Mucosa of descending colon (tissue), 3 donors: ENCODE results near the gene DRAM1. TPM values are rescaled to one million over a fixed set of nuclear protein-coding genes. Genes with fewer than 3 reads are reported as not detected.
A peak's percentile ranks its signal among the peaks of the same experiment; 100 is the strongest.

Source experiments
- ATAC-seq: fragments of 200-7000 bp; cut with Tn5 transposase; one replicate; pipeline ENCODE4 v1.9.1; 2020; ENCODE audit warnings: mild to moderate bottlenecking, moderate library complexity
- DNase-seq, 3 donors: peaks; one replicate each; pipeline ENCODE4 v3.0.0-alpha.2; 2020
- H3K36me3 ChIP-seq: fragments of 200-600 bp; one replicate; pipeline ENCODE4 v1.8.0; 2021; ENCODE audit warnings: low read depth, mild to moderate bottlenecking
- H3K4me1 ChIP-seq: fragments of 200-600 bp; one replicate; pipeline ENCODE4 v1.8.0; 2021; ENCODE audit warnings: low read depth, mild to moderate bottlenecking
- H3K4me3 ChIP-seq: fragments of 200-600 bp; one replicate; pipeline ENCODE4 v1.8.0; 2021; ENCODE audit warnings: mild to moderate bottlenecking
- H3K9me3 ChIP-seq: fragments of 200-600 bp; one replicate; pipeline ENCODE4 v1.8.0; 2021; ENCODE audit warnings: mild to moderate bottlenecking
- intact Hi-C, 2 donors: fragments of 100-400 bp; cut with DNase I in 1 of 2; cut with micrococcal nuclease in 1 of 2; formaldehyde crosslinking; loops; one replicate each; pipeline versions ENCODE4 v1.11.0 to v1.11.1; 2022; cut with DNase I, micrococcal nuclease
- total RNA-seq, 3 donors: library from RNA; stranded (reverse); fragmentation: NEBNext Ultra II Directional in 2 of 3; extraction: Animal tissue kit (Norgen Biotek cat#: 25700) in 2 of 3; gene quantifications; one replicate each; pipeline versions ENCODE4 v1.2.1 to v1.2.4, GENCODE V29; 2021 to 2023
- TF ChIP-seq, protein P1 (sequence below): fragments of 200-600 bp; IDR thresholded peaks from one replicate; pipeline ENCODE4 v1.8.0; 2022; ENCODE audit warnings: antibody characterized with exemption, mild to moderate bottlenecking
- donor health status: DM: no; HTN: no; CAD: no; lungs with moderate emphysema.
- donor health status: DM: no; HTN: no; CAD: no.
- donor health status: DM: no; HTN: yes; CAD: no.

Gene DRAM1
- total RNA-seq, 3 donors from 2014 or later: 4.3 to 25.2 (median 10.1) TPM

DNA sequence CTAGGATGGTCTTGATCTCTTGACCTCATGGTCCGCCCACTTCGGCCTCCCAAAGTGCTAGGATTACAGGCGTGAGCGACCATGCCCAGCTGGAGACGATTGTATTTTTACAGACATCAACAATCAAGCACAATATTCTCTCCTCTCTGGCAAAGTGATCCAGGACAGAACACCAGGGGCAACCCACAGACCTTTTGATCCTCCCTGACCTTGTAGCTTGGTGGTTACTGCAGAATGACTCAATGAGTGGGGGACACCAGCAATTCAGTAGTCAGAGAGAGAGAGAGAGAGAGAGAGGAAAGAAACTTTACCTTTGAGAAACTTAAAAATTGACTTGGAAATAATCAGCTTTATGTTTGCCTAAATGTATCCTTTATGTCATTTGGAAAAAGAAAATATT is 51.2 kb downstream of the DRAM1 start:
- no peak for DNase-seq
- TF ChIP-seq, protein P1, sequence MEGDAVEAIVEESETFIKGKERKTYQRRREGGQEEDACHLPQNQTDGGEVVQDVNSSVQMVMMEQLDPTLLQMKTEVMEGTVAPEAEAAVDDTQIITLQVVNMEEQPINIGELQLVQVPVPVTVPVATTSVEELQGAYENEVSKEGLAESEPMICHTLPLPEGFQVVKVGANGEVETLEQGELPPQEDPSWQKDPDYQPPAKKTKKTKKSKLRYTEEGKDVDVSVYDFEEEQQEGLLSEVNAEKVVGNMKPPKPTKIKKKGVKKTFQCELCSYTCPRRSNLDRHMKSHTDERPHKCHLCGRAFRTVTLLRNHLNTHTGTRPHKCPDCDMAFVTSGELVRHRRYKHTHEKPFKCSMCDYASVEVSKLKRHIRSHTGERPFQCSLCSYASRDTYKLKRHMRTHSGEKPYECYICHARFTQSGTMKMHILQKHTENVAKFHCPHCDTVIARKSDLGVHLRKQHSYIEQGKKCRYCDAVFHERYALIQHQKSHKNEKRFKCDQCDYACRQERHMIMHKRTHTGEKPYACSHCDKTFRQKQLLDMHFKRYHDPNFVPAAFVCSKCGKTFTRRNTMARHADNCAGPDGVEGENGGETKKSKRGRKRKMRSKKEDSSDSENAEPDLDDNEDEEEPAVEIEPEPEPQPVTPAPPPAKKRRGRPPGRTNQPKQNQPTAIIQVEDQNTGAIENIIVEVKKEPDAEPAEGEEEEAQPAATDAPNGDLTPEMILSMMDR: no peak
- no peak for ATAC-seq
- no peaks in the 10 kb centered on the region for H3K4me1 ChIP-seq
- H3K36me3 ChIP-seq: no peaks in the 10 kb centered on the region
- no peaks in the 10 kb centered on the region for H3K9me3 ChIP-seq
- no peak overlapping the region for H3K4me3 ChIP-seq
- intact Hi-C loops: no loop called here

DNA sequence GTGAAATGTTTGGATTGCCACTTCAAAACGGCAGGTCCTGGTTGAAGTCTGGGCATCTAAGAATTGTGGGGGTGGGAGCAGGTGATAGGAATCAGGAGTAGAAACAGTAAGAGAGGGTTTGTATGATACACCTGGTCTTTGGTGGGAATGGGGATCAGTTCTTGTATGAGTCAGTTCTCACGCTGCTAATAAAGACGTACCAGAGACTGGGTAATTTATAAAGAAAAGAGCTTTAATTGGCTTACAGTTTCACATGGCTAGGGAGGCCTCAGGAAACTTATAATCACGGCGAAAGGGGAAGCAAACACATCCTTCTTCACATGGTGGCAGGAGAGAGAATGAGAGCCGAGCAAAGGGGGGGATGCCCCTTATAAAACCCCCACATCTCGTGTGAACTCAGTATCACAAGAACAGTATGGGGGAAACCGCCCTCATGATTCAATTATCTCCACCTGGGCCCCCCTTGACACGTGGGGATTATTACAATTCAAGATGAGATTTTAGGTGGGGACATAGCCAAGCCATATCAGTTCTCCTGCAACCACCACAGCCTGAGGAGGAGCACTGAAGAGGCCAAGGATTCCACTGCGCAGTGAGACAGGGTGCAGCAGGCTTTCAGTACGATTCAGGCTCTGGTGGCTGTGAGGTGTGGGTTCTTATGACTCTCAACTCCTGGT is 52.1 kb downstream of the DRAM1 start:
- H3K4me1 ChIP-seq: no peaks in the 10 kb centered on the region
- intact Hi-C loops: loop anchor here in 1 of 2 donors (10.0 kb wide), 1 partner anchor 555 kb away; the partner anchor contains the start of gene IGF1
- ATAC-seq (no peak), DNase-seq (no peak)
- no peak overlapping the region for H3K4me3 ChIP-seq
- no peaks in the 10 kb centered on the region for H3K9me3 ChIP-seq
- TF ChIP-seq, protein P1: no peak
- H3K36me3 ChIP-seq: no peaks in the 10 kb centered on the region

DNA sequence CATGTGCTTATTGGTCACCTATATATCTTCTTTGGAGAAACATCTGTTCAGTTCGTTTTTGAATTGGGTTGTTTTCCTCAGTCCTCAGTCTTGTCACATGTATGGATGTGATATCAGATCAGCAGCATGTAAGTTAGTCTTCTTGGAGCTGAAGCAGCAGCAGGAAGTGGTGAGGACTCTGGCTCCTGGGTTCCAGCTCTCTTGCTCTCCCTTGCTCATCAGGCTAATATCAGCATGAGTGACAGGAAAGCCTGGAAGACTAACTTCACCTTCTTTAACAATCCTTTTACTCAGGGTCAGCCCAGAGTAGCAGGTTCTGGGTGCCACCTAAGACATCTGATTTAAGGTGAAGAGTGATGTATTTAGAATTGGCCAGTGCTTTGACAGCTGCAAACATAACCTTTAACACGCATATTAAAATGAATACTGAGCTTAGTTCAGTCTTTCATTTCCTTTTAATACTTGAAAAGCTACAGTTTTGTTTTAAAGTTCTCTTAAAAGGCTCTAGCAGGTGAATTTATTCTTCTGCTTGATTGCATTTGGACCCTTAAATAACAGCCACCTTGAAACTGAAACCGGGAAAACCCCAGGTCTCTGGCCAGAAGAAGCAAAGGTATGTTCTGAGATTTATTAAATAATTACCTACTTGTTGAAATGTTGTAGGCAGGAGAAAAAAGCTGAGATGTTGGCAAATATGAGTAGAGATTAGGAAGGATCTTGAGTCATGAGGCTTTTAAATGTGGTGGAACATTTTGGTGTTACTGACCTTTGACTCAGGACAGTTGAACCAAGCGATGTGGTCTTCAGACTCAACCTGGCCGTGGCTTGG is 54.3 kb downstream of the DRAM1 start:
- no peaks in the 10 kb centered on the region for H3K4me1 ChIP-seq
- ATAC-seq (no peak), DNase-seq (no peak)
- no peaks in the 10 kb centered on the region for H3K36me3 ChIP-seq
- intact Hi-C loops: loop anchor here in 1 of 2 donors (10.0 kb wide), 1 partner anchor 553 kb away; the partner anchor contains the start of gene IGF1
- H3K9me3 ChIP-seq: no peaks in the 10 kb centered on the region
- TF ChIP-seq, protein P1: no peak
- H3K4me3 ChIP-seq: no peak overlapping the region

DNA sequence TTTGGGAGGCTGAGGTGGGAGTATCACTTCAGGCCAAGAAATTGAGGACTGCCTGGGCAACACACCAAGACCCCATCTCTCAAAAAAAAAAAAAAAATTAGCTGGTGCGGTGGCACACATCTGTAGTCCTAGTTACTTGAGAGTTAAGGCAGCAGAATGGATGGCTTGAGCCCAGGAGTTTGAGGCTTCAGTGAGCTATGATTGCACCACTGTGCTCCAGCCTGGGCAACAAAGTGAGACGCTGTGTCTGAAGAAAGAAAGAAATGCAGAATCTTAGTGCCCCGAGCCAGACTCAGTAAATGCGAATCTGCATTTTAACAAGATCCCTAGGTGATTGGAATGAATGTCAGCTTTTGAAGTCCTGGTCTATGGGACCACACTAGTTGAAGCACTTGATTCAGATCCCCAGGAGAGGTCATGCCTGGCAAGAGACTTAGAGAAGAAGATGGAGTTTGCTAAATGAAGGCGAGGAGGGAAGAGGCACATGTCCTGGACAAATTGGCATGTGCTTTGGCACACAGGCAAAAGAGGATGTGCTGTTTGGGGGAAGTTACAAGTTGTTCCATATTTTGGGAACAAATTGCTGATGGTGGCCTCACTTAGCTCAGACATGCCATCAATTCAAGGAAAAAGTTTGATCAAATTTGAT is 56.6 kb downstream of the DRAM1 start:
- ATAC-seq (no peak), DNase-seq (no peak)
- Histone ChIP-seq H3K9me3 (no peaks in the 10 kb centered on the region), H3K36me3 (no peaks in the 10 kb centered on the region), H3K4me1 (no peaks in the 10 kb centered on the region), H3K4me3 (no peak overlapping the region)
- TF ChIP-seq, protein P1: no peak
- intact Hi-C loops: loop anchor here in 1 of 2 donors (10.0 kb wide), 1 partner anchor 551 kb away; the partner anchor contains the start of gene IGF1

DNA sequence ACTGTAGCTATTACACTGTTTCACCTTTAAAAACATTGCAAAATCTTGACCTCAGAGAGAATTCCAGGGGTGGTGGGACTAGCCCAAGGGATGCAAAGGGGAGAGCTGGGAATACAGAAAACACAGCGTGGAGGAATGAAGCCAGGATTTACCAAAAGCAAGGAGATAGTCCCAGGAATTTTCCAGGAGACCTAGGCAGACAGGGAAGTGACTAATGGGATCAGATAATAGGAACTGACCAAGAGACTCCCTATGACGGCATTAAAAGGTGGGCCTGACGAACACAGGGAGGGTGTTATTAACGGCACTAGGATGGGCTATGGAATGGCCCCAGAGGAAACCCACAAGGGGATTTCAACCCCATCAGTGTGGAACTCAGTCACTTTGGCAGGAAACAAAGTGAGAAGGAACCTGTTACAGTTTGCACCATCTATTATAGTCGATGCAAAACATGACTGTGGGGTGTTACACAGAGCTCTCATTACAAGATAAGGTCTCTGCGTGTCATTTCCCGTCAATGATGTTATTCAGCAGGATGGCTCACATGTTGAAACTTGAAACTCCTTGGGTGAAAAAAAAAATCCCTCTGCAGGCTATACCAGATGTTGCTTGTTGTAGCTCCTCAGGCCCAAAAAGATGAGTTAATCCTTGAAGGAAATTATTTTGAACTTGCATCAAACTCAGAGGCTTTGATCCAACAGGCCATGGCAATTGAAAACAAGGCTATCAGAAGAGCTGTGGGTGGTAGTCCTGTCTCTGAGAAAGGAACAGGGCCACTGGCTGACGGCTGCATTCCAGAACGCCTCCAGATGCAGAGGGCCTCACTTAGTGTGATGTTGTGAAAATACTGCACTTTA is 58.7 kb downstream of the DRAM1 start:
- DNase-seq: peak in 1 of 3 donors; percentile 15

More for the DNA sequence above, 58.7 kb downstream of the DRAM1 start:
- Histone ChIP-seq H3K4me3 (no peak overlapping the region), H3K4me1 (peaks cover 5% of the 10 kb centered on the region), H3K9me3 (no peaks in the 10 kb centered on the region), H3K36me3 (no peaks in the 10 kb centered on the region)
- intact Hi-C loops: loop anchor here in 1 of 2 donors (10.0 kb wide), 1 partner anchor 549 kb away; the partner anchor contains the start of gene IGF1
- TF ChIP-seq, protein P1: no peak
- peak; percentile 69 for ATAC-seq
